Activated naive CD8-positive, alpha-beta T cell treated with anti-CD3 and anti-CD28 coated beads, Interleukin-2, amount 50 U/mL, for 16 hours (primary cell): ENCODE results near the gene CFDP1.
"Not testable (repeated sequence)": the region's sequence is repeated elsewhere in the genome, so short reads cannot be mapped to it uniquely, and the experiment has no call there.

Source experiments
- DNase-seq: peaks from one replicate; pipeline ENCODE4 v3.0.0-alpha.2; 2020; ENCODE audit warnings: low read depth, low spot score

CFDP1 gene

DNA sequence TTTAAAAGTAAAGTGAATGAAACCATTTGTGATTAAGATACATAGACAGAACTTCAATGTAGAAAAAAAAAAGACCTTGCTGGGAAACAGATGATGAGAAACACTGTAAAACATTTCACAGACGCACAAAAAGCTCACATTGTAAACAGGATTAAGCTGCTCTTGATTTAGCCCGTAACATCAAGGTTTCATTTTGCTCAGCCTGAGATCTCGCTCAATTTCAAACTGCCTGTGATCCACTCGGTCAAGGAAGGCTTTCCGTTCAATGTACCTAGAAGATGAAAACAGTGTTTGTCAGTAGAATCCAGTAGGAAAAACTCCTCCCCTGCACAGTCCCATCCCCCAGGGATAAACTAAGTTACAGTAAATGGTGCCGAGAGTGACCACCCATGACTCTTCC, 139.5 kb downstream of the CFDP1 start:
- DNase-seq: no peak

DNA sequence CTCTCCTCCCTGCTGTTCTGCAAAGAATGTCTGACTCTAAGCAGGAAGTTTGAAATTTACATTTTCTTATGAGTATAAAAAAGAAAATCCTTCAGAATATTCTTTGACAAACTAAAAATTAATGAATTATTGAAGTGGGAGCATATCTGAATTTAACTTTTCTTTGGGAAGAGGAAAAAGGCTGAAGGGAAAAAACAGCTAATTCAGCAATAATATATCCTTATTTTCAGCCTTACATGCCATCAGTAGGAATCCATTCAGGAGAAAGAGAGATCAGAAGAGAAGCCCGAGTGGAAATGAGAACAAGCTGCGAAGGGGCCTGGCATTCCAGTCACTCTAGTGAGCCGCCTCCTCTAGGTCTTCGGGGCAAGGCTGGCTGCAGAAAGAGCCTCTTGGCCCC, 140.1 kb downstream of the CFDP1 start:
- no peak for DNase-seq

DNA sequence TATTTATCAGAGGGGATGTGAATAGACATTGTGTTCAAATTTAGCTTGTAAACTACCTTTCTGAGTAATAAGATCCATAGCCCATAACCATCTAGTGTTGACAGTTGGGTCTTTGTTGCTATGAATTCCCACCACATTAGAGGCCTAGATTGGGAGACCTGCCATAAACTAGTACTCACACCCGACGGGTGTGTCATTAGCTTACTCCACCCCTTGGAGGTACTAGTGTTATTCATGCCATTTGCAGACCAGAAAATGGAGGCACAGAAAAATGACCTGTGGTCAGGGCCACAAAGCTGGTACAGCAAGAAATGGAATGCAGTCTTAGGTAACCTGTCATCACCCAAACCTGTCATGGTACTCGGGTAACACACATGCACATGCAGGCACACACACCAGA, 140.6 kb downstream of the CFDP1 start:
- DNase-seq: no peak

DNA sequence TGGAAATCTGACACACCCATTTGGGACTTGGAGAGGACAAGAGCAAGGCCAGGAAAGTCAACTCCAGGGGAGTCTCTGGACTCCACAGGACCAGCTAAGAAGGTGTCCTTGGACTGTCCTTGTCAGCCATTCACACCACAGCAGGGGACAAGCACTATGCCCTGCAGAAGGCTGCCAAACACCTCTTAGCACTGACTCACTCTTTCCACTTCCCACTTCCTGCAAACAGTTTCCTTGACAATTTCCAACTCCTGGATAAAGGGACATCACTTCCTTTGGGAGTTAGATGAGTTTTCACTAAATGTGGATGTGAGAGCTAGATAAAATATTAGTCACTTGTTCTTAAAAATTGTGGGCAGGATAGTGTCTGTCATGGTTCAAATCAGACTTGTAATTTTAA, 144.1 kb downstream of the CFDP1 start:
- no peak for DNase-seq

DNA sequence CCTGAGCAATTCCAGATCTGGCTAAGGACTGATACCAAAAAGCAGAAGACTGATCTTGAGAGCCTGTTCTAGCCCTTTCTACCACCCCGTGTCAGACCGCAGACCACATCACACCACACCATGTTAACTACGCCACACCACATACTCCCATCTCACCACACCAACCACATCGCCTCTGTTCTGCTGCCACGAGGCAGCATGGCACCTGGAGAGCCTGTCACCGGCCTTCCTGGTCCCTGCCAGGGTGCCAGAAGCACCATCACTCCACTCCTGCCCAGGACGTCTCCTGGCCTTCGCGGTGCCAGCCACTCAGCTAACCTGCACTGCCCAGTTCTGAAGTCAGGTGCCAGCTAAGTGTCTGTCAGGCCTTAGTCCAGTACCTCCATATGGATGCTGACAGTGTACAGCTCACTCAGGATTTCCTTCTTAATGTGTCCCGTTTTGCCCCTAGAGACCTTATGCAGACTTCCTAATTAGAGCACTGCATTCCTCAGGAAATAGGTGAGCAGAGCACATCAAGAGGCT, 144.6 kb downstream of the CFDP1 start:
- no peak for DNase-seq

DNA sequence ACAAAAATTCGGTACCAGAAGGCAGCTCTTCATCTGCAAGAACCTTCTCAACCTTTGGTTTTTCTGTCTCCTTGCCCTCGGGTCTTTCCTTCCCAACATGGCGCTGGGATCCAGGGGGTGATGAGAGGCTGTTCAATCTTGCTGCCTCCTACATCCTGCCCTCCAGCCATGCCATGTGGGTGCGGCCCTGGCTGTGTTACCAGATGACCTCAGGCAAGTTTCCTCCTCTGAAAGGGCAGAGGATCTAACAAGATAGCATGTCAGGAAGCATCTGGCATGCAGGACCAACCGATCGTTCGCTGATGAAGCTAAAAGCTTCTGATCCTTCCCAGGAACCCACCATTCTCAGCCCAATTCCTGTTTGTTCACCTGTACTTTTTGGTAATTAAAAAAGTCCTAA, 145.1 kb downstream of the CFDP1 start:
- no peak for DNase-seq

DNA sequence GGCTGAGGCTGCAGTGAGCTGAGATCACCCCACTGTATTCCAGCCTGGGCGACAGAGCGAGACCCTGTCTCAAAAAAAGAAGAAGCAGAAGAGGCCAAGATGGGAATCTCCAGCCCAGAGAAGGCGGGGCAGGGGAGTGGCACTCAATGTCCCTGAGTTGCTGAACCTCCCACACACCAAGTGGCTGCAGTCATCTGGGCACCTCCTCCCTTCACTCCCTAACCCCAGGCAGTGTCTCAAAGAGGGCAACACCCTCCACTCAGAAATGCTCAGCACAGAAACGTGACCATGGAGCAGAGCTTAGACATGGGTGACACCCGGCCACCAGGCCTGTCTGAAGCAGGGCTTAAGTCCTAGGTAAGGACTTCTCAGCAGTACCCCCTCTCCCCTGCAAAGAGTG, 145.6 kb downstream of the CFDP1 start:
- DNase-seq: no peak

DNA sequence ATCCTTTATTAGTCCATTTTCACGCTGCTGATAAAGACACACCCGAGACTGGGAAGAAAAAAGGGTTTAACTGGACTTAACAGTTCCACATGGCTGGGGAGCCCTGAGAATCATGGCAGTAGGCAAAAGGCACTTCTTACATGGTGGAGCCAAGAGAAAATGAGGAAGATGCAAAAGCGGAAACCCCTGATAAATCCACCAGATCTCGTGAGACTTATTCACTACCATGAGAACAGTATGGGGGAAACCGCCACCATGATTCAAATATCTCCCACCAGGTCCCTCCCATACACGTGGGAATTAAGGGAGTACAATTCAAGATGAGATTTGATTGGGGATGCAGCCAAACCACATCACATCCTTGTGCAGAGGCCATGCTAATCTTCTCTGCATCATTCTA, 146.9 kb downstream of the CFDP1 start:
- DNase-seq: no peak

DNA sequence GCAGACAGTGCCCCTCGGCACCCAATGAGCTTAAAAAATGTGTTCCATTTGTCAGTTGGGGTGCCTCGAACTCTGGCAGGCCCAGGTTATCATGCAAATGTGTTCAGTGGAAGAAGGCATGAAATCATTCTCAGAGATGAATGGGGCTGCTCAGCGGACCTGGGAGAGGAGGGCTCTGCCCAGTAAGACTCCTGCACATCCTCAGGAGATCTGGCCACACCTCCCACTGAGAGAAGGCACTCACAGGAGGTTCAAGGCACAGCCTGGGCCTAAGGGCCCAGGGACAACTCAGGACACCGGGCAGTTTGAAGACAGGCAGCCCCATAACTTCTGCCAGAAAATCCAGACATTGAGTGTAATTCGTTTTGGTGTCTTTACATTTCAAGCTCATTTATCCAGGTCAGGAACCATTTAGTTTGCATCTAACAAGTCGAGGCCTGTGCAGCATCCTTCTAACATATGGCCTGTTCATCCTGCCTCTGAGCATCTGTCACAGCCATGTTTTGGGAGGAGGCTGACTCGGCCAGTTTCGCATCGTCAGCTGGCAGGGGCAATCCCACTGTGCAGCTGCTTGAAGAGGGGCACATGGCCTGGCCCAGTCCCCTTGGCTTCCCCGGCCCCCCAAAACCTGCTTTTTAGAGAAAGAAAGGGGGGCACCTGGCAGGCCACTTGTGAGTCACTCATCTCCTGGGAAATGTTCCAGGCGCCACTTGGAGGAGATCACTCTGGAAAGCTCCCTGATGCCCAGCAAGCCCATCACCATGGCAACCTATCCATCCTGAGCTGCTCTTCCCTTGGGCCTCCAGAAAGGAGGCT, 150.6 kb downstream of the CFDP1 start:
- no peak for DNase-seq

DNA sequence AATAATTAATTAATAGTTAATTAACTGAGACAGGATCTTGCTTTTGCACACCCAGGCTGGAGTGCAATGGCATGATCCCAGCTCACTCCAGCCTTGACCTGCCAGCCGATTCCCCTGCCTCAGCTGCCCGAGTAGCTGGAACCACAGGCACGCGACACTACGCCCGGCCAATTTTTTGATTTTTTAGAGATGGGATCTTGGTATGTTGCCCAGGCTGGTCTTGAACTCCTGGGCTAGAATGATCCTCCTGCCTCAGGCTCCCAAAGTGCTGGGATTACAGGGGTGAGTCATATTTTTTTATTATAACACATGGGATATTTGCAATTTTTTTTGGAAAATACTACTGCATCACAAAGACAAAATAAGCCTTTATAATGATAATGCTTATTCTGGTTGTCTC, 151.5 kb downstream of the CFDP1 start:
- DNase-seq: no peak

DNA sequence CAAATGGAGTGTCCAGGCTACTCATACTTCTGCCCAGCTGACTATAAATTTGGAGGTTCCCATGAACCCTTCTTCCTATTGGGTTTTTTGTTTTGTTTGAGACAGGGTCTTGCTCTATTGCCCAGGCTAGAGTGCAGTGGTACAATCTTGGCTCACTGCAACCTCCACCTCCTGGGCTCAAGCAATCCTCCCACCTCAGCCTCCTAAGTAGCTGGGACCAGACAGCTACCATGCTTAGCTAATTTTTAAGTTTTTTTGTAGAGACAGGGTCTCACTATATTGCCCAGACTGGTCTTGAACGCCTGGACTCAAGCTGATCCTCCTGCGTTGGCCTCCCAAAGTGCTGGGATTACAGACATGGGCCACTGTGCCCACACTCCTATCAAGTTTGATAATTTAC, 152.3 kb downstream of the CFDP1 start:
- DNase-seq: not testable (repeated sequence)

DNA sequence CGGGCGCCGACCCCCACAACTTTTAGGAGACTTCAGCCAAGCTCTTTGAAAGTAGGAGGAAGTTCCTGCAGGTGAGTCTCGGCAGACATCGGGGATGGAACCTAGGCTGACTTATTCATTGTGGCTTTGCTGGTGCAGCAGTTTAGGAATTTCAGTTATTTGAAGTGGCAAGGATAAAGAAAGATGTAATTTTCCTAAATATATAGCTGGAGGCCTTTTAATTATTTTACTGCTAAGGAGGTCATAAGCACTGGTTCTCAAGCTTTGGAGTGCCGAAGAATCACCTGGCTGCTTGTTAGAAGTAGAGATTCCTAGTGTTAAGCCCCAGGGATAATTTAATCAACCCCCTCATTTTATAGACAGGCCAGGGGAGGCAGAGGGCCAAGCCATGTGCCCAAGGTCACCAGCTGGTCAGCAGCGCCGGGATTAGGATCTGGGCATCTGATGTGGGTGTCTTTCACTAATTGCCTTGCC, 152.9 kb downstream of the CFDP1 start:
- DNase-seq: no peak

DNA sequence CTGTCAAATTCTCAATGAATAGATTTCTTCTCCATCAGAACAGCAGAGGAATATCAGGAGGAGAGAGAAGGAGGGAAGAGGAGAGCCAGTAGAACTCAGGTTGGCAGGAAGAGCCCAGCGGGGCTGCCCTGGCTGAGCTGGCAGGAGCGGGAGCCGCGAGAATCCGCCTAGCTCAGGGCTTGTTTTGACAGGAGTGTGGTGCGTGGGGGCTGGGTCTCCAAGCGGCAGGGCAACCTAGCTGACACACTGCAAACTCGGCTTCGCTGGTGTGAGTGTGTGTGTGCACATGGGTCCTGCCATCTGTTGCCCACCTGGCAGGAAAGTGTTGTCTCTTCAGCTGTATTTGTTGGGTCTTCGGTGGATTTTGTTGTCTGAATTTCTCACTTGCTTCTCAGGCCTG, 154.0 kb downstream of the CFDP1 start:
- no peak for DNase-seq

DNA sequence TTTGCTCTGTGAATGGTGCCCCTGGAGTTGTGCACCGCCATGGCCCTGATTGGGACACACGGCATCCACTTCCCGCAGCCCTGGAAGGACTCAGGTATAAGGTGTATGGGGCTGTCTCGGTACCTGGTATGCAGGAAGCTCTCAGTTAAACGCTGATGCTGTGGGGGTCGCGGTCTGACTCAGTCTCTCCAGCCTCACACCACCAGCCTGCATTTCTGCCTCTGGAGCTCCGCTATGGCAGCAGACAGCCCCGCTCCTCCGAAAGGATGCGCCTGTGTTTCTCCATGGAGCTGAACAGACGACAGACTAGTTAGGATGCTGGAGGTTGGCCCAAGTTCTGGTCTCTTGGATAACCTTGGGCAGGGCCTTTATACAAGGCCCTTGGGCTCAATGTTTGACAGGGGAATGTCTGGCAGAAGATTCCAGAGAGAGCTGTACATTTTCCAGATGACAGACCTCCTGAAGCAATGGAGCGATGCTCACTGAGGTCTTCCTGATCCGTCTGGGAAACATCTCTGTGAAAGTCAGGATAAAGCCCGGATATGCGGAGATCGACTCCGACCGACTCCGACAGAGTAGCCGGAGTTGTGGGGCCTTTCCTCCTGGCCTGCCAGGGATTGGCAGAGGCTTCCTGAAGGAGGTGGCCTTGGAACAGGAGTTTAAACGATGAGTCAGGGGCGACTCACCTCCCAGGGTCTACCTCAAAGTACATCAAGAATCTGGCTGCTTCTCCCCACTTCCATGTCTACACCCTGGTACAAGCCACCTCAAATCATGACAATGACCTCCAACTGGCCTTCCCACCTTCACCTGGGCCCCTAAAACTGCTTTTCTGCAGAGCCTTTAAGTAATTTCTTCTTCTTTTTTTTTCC, 160.0 kb downstream of the CFDP1 start:
- no peak for DNase-seq

DNA sequence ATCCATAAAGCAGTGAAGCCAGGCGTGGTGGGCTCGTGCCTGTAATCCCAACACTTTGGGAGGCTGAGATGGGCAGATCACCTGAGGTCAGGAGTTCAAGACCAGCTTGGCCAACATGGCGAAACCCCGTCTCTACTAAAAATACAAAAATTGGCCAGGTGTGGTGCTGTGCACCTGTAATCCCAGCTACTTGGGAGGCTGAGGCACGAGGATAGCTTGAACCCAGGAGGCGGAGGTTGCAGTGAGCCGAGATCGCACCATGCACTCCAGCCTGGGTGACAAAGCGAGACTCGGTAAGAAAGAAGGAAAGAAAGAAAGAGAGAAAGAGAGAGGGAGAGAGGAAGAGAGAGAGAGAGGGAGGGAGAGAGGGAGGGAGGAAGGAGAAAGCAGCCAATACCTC, 160.7 kb downstream of the CFDP1 start:
- DNase-seq: not testable (repeated sequence)

DNA sequence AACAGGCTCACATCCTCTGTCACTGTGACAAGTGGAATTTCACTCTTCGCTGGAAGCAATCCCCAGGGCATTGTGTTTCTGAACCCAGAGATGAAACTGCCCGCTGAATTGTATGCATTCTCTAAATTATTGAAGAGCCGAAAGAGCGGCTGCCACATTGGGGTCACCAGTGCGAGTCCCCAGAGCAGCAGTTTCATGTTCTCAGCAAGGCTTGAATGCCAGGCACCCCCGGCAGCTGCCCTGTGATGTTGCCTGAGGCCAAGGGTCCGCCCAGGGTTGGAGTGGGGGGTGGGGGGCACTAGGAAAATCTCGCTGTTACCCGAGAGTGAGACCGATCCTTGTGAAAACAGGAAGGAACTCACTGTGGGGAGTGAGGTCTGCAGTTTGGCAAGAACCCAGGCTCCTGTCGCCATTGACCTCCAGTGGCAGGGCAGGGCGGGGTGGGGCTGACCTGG, 161.2 kb downstream of the CFDP1 start:
- no peak for DNase-seq

DNA sequence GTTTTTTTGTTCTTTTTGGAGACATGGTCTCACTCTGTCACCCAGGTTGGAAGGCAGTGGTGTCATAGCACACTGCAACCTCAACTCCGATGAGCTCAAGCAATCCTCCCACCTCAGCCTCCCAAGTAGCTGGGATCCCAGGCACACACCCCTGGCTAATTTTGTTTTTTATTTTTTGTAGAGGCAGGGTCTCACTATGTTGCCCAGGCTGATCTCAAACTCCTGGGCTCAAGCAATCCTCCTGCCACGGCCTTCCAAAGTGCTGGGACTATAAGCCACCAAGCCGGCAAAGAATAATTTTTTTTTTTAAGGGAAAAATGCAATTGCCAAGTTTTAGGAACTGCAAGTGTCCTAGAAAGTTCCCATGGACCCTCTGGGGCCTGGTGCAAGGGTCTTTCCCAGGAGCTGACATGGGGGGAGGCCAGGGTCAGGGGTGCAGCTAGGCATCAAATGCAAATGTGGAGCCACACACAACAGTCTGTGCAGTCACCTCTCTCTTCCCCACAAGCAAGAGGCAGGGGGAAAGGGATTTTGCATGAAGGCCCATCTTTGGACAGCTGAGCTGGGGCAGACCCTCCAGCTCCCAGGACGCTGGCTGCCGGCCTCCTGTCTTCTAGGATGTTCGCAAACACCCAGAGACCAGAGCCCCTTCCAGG, 161.7 kb downstream of the CFDP1 start:
- DNase-seq: no peak

DNA sequence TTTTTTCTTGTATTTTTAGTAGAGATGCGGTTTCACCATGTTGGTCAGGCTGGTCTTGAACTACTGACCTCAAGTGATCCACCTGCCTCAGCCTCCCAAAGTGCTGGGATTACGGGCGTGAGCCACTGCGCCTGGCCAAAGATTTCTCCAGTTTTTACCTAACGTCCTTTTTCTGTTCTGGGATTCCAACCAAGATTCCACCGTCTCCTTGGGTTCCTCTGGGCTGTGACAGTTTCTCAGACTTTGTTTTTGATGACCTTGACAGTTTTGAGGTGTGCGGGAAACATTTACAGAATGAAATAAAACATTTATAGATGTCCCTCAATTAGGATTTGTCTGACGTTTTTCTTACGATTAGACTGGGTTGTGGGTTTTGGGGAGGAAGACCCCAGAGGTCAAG, 163.9 kb downstream of the CFDP1 start:
- DNase-seq: not testable (repeated sequence)

DNA sequence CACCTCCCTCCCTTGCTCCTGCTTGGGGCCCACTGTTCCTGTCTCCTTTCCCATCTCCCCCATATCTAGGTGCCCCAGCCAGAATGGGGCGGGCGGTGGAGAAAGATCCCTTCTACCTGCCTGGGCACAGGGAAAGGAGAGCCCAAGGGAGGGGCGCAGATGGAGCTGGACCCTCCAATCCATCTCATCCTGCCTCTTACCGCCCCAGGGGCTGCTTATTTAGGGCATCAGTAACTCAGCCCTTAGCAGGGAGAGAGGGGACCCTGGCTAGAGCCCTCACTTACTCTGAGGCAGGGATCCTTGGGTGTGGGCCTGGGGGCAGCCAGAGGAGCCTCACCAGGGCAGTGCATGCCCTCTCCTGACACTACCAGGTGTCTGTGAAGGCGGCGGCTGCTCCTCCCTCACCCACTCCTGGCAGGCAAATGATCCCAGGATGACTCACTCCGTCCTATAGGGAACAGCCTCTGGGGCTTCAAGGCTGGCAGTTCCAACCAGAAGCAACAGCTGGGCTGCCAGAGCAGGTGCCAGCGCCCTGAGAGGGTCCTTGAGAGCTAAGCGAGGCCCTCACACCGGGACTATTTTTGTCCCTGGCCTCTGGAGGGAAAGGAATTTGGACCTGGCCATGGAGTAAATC, 165.6 kb downstream of the CFDP1 start:
- no peak for DNase-seq

DNA sequence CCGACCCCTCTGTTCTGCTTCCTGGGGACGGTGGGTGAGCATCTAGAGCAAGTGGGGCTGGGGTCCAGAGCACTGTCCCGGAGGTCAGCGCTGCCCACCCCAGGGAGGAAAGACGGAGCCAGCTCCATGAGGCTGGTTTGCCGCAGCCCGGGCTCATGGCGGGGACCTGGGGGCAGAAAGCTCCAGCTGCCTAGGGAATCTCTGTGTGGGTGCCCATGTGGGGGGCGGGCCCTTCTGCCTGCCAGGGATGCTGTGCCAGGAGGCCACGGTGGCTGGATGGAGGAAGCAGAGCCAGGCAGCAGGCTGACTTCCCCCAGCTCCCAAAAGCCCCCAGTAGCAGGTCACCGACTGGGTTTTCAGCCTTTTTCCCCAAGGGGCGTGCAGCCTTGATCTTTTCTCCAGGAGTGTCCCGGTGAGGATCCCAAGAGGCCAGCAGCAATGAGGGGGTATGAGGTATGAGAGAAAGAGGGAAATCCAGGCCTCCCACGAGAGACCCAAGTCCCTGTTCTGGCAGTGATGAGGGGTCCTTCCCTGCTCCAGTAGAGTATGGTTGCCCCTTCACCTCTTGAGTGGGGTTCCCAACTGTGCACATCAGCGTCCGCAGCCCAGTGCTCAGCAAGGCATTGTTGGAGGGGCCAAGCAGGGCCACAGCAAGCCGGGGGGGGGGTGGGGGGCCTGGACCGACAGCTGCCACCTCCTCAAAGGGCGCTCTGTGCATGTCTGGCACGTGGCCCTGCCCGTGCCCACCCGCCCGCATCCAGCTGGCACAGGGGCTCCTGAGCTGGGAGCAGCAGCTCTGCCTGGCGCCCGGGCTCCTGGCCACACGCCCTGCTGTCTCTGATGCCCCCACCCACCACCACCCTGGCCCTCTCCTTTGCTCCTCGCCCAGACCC, 166.3 kb downstream of the CFDP1 start:
- DNase-seq: no peak
